Spleen (tissue), 7 donors: Measurements from ENCODE around the gene ATP6V0B.

Source experiments
- CTCF ChIP-seq, 11 experiments: fragments of 200-600 bp in 7 of 11; fragments of 450-650 bp in 4 of 11; sonication (generic) in 4 of 11; IDR thresholded peaks in 8 of 11; conservative IDR thresholded peaks in 3 of 11; 1 replicate in 7 of 11; 2 replicates in 4 of 11; pipeline versions ENCODE4 v1.4.0 to v1.8.0; 2016 to 2021; ENCODE audit warnings: antibody characterized with exemption in 11 of 11, inconsistent platforms in 4 of 11, mild to moderate bottlenecking in 1 of 11
- POLR2A ChIP-seq, 3 donors: fragments of 450-650 bp; IDR thresholded peaks; one replicate each; pipeline ENCODE4 v1.5.1; 2017; ENCODE audit warnings: antibody characterized with exemption in 3 of 3, mild to moderate bottlenecking in 1 of 3
- POLR2AphosphoS5 ChIP-seq, 3 donors: sonication (generic); formaldehyde crosslinking; IDR thresholded peaks; one replicate each; pipeline ENCODE4 v1.5.1; 2017; ENCODE audit warnings: antibody characterized with exemption in 3 of 3
- donor health status: DM: no; HTN: no; CAD: no; lungs with moderate emphysema.
- donor health status: DM: no; HTN: no; CAD: no.
- donor health status: DM: no; HTN: no; CAD: no.

DNA sequence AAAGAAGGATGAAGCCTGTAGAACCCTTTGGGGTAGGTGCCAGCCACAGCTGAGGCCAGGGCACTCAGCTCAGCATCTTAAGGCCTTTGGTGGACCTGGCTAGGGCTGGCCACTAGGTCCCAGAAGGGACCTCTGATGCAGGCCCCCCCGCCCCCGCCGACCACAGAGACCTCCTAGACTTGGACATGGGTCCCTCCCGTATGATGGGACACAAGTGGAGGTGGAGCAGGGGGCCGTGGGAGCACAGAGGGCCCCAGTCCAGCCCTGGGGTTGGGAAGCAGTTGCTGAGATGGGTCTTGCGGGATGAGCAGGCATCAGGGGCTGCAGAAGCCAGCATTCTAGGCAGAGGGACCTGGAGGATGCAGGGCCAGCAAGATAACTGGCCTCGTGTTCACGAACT, 7.5 kb downstream of the ATP6V0B start:
- TF ChIP-seq CTCF (IDR thresholded peaks at IDR 0.05 in 8 of 11, conservative IDR thresholded peaks at IDR 0.05 in 3 of 11) (no peak), POLR2A (IDR thresholded peaks at IDR 0.05) (no peak), POLR2AphosphoS5 (IDR thresholded peaks at IDR 0.05) (no peak)
